K562 (cell line): Measurements from ENCODE around the gene FIS1. TPM values are rescaled to one million over a fixed set of nuclear protein-coding genes. Genes with fewer than 3 reads are reported as not detected.

Experiments used
- ARID2 ChIP-seq: fragments of 450-650 bp; IDR thresholded peaks from 2 replicates; pipeline ENCODE4 v1.6.1; 2017; ENCODE audit warnings: antibody characterized with exemption, mild to moderate bottlenecking
- C11orf30 ChIP-seq: fragments of 450-650 bp; IDR thresholded peaks from 2 replicates; pipeline ENCODE4 v1.6.1; 2016; ENCODE audit warnings: low read depth, mild to moderate bottlenecking
- CBX1 ChIP-seq: sonication (generic); IDR thresholded peaks from 2 replicates; pipeline ENCODE4 v1.6.1; 2016; ENCODE audit warnings: antibody characterized with exemption, low read depth, mild to moderate bottlenecking
- CXXC5 ChIP-seq: fragments of 250-450 bp; sonication (Bioruptor Pico); IDR thresholded peaks from 2 replicates; pipeline ENCODE4 v1.8.0; 2022; ENCODE audit warnings: inconsistent platforms, mild to moderate bottlenecking, moderate library complexity
- ETV1 ChIP-seq: fragments of 450-650 bp; conservative IDR thresholded peaks from 2 replicates; pipeline ENCODE4 v1.6.1; 2016; ENCODE audit warnings: missing genetic modification characterization, control low read depth, low read depth, missing compliant biosample characterization
- ETV5 ChIP-seq: sonication (generic); formaldehyde crosslinking; IDR thresholded peaks from 2 replicates; pipeline ENCODE4 v1.4.0; 2020; ENCODE audit warnings: low read depth, mild to moderate bottlenecking, missing genetic modification reagents
- HBP1 ChIP-seq: fragments of 450-650 bp; formaldehyde crosslinking; IDR thresholded peaks from 2 replicates; pipeline ENCODE4 v1.4.0; 2022; ENCODE audit warnings: missing genetic modification characterization
- HMG20A ChIP-seq: fragments of 450-650 bp; formaldehyde crosslinking; conservative IDR thresholded peaks from 2 replicates; pipeline ENCODE4 v1.4.0; 2020; ENCODE audit warnings: mild to moderate bottlenecking, mixed read lengths
- NCOR1 ChIP-seq: fragments of 450-650 bp; IDR thresholded peaks from 2 replicates; pipeline ENCODE4 v1.6.1; 2016; ENCODE audit warnings: mild to moderate bottlenecking, moderate library complexity
- NFIX ChIP-seq: fragments of 250-450 bp; sonication (Bioruptor Pico); IDR thresholded peaks from 2 replicates; pipeline ENCODE4 v1.4.0; 2020; ENCODE audit warnings: low read depth, mild to moderate bottlenecking, moderate library complexity
- PURB ChIP-seq: sonication (generic); formaldehyde crosslinking; IDR thresholded peaks from 2 replicates; pipeline ENCODE4 v1.9.0; 2021; ENCODE audit warnings: low read depth, mild to moderate bottlenecking, missing genetic modification reagents
- RAD21 ChIP-seq, 2 experiments: fragments of 250-450 bp in 1 of 2; fragments of 450-650 bp in 1 of 2; sonication (Bioruptor Pico) in 1 of 2; formaldehyde crosslinking in 1 of 2; IDR thresholded peaks in 1 of 2; conservative IDR thresholded peaks in 1 of 2; 2 replicates each; pipeline versions ENCODE4 v1.4.0 to v1.8.0; 2020 to 2022; ENCODE audit warnings: mild to moderate bottlenecking in 2 of 2, moderate library complexity in 1 of 2
- RFX1 ChIP-seq: fragments of 450-650 bp; IDR thresholded peaks from 2 replicates; pipeline ENCODE4 v1.6.1; 2016; ENCODE audit warnings: mild to moderate bottlenecking, moderate library complexity
- SMAD1 ChIP-seq: fragments of 150-350 bp; IDR thresholded peaks from 2 replicates; pipeline ENCODE4 v1.6.1; 2014; ENCODE audit warnings: low read length, low read depth; ENCODE audit not compliant: partially characterized antibody
- SMC3 ChIP-seq: conservative IDR thresholded peaks from 2 replicates; pipeline ENCODE4 v1.6.1; 2011; ENCODE audit warnings: low read depth, low read length, improper control_type of control experiment; ENCODE audit not compliant: insufficient read depth
- SRSF1 ChIP-seq: fragments of 200-400 bp; formaldehyde crosslinking; IDR thresholded peaks from 2 replicates; pipeline ENCODE4 v1.6.1; 2017; ENCODE audit warnings: mild to moderate bottlenecking, low read depth, low read length, moderate library complexity
- U2AF1 ChIP-seq: fragments of 200-400 bp; formaldehyde crosslinking; optimal IDR thresholded peaks from 2 replicates; pipeline ENCODE3; 2017; ENCODE audit warnings: mild to moderate bottlenecking, low read depth, low read length, moderate library complexity
- U2AF2 ChIP-seq: fragments of 200-400 bp; formaldehyde crosslinking; optimal IDR thresholded peaks from 2 replicates; pipeline ENCODE3; 2017; ENCODE audit warnings: low read depth, mild to moderate bottlenecking, low read length
- ZNF436 ChIP-seq: fragments of 250-450, 450-650 bp; sonication (Bioruptor Pico); formaldehyde crosslinking; IDR thresholded peaks from 2 replicates; pipeline ENCODE4 v1.7.0; 2020; ENCODE audit warnings: mild to moderate bottlenecking
- ZNF586 ChIP-seq: fragments of 450-650 bp; formaldehyde crosslinking; conservative IDR thresholded peaks from 2 replicates; pipeline ENCODE4 v1.4.0; 2020; ENCODE audit warnings: mild to moderate bottlenecking, moderate library complexity
- polyA plus RNA-seq, 8 experiments: library from polyadenylated mRNA; depleted of rRNA in 4 of 8; stranded (reverse) in 5 of 8; unstranded in 3 of 8; fragments of >200 nt; fragmentation: Nextera tagmentation in 2 of 8; fragmentation: Illumina TruSeq in 1 of 8; extraction: Ambion mirVana in 2 of 8; extraction: Trizol in 1 of 8; gene quantifications; 2 replicates each; pipeline versions ENCODE4 v1.2.1 to v1.2.3, GENCODE V29; 2011 to 2014; ENCODE audit warnings: inconsistent platforms in 1 of 8, missing spikeins in 1 of 8
- total RNA-seq, 7 experiments: library from RNA; depleted of rRNA in 6 of 7; stranded (reverse); fragments of >200 nt in 6 of 7; fragmentation: Illumina TruSeq in 2 of 7; extraction: Trizol in 2 of 7; gene quantifications; 2 replicates each; pipeline versions ENCODE4 v1.2.1 to v1.2.3, GENCODE V29; 2011 to 2021; ENCODE audit warnings: low replicate concordance in 1 of 7
- TF ChIP-seq, protein P1 (sequence below): IDR thresholded peaks from 2 replicates; pipeline ENCODE4 v1.6.1; 2012; ENCODE audit warnings: low read depth, low read length, improper control_type of control experiment, borderline replicate concordance
- TF ChIP-seq, protein P2 (sequence below), 2 experiments: fragments of 150-350 bp in 1 of 2; IDR thresholded peaks; 2 replicates each; pipeline ENCODE4 v1.6.1; 2012 to 2016; ENCODE audit warnings: low read depth in 2 of 2, low read length in 2 of 2, mild to moderate bottlenecking in 1 of 2, moderate library complexity in 1 of 2

Gene FIS1
- total and polyA plus RNA-seq, 9 of the 15 experiments (the other 6 are each of a cell fraction or from before 2014, with no cell fraction given), result 86.0 to 257 (median 144) TPM

DNA sequence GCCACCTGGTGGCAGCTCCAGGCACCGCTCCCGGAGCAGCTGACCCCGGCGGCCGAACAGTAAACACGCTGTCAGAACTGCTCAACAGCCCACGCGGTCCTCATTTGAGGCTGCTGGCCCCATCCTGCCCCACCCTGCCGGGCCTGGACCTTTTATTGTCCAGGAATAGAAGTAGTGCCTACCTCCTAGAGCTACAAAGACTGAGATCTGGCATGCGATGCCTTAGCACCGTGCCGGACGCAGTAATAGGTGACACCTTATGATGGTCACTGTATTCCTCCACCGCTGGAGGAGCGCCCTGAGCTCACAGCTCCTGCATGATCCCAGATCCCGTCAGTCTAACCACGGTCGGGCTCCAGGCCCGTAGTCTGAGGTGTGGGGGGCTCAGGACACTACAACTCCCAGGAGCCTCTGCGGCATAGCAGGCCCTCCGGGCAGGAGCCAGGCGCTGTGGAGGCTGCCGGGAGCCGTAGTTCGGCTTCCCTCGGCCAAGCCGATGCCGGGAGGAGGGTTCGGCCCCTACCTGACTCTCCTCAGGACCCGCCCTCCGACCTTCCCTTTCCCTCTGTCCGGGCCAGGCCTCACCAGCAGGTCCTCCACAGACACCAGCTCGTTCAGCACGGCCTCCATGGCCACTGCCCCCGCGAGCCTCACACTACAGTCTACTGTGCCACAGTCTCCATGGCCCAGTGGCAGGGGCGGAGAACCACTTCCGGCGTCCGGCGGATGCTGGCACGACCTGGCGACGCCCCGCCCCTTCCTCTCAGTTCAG, at the start of gene FIS1 (continued):
- TF ChIP-seq RAD21 (CRISPR knock-in tag; conservative IDR thresholded peaks at IDR 0.05 in 1 of 2, IDR thresholded peaks at IDR 0.05 in 1 of 2) (peak; percentile 70 to 75; a peak in 3 of 4 replicates), SRSF1 (no peak), SMC3 (peak; percentile 73), ARID2 (0 out of 2 replicates have a peak, but pooled peaks have one; percentile 41), ZNF586 (no peak), ETV5 (CRISPR knock-in tag) (peak; percentile 83), NCOR1 (no peak), HBP1 (peak; percentile 25; the same call in 1 of the 2 replicates), PURB (CRISPR knock-in tag) (no peak), RFX1 (no peak), U2AF1 (no peak), C11orf30 (peak; percentile 79), U2AF2 (no peak), CBX1 (no peak), ETV1 (tag) (peak; percentile 90), SMAD1 (no peak), HMG20A (no peak), NFIX (no peak), CXXC5 (peak; percentile 0), ZNF436 (no peak)
- TF ChIP-seq, protein P1, sequence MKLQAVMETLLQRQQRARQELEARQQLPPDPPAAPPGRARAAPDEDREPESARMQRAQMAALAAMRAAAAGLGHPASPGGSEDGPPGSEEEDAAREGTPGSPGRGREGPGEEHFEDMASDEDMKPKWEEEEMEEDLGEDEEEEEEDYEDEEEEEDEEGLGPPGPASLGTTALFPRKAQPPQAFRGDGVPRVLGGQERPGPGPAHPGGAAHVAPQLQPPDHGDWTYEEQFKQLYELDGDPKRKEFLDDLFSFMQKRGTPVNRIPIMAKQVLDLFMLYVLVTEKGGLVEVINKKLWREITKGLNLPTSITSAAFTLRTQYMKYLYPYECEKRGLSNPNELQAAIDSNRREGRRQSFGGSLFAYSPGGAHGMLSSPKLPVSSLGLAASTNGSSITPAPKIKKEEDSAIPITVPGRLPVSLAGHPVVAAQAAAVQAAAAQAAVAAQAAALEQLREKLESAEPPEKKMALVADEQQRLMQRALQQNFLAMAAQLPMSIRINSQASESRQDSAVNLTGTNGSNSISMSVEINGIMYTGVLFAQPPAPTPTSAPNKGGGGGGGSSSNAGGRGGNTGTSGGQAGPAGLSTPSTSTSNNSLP, result no peak
- TF ChIP-seq, protein P2, sequence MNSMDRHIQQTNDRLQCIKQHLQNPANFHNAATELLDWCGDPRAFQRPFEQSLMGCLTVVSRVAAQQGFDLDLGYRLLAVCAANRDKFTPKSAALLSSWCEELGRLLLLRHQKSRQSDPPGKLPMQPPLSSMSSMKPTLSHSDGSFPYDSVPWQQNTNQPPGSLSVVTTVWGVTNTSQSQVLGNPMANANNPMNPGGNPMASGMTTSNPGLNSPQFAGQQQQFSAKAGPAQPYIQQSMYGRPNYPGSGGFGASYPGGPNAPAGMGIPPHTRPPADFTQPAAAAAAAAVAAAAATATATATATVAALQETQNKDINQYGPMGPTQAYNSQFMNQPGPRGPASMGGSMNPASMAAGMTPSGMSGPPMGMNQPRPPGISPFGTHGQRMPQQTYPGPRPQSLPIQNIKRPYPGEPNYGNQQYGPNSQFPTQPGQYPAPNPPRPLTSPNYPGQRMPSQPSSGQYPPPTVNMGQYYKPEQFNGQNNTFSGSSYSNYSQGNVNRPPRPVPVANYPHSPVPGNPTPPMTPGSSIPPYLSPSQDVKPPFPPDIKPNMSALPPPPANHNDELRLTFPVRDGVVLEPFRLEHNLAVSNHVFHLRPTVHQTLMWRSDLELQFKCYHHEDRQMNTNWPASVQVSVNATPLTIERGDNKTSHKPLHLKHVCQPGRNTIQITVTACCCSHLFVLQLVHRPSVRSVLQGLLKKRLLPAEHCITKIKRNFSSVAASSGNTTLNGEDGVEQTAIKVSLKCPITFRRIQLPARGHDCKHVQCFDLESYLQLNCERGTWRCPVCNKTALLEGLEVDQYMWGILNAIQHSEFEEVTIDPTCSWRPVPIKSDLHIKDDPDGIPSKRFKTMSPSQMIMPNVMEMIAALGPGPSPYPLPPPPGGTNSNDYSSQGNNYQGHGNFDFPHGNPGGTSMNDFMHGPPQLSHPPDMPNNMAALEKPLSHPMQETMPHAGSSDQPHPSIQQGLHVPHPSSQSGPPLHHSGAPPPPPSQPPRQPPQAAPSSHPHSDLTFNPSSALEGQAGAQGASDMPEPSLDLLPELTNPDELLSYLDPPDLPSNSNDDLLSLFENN (IDR thresholded peaks at IDR 0.05; ENCODE audit: low read depth in 2 of 2, low read length in 2 of 2), result peak in 1 of 2 experiments; percentile 21; a peak in 1 of 4 replicates
